Astrocyte (in vitro differentiated cells and primary cell): ENCODE results near the gene RALB. TPM values are rescaled to one million over a fixed set of nuclear protein-coding genes. Genes with fewer than 3 reads are reported as not detected.

Source experiments
- DNase-seq: peaks from one replicate; pipeline ENCODE4 v3.0.0-alpha.2; 2010; ENCODE audit warnings: low read depth
- FAIRE-seq: peaks from 2 replicates; lab custom pipeline; 2011; peaks lifted over from hg19 to GRCh38; lab: Jason Lieb, UNC
- H2AFZ ChIP-seq: 2 replicates; pipeline ENCODE4 v1.6.0; 2012; ENCODE audit warnings: low read depth, low read length, inconsistent platforms
- H3K27ac ChIP-seq: 2 replicates; pipeline ENCODE4 v1.5.1; 2011; ENCODE audit warnings: low read depth, low read length, inconsistent platforms
- H3K27me3 ChIP-seq: 2 replicates; pipeline ENCODE4 v1.6.0; 2011; ENCODE audit warnings: low read length, inconsistent platforms; ENCODE audit not compliant: insufficient read depth
- H3K36me3 ChIP-seq: 2 replicates; pipeline ENCODE4 v1.5.1; 2011; ENCODE audit warnings: low read length, inconsistent platforms; ENCODE audit not compliant: insufficient read depth
- H3K4me1 ChIP-seq: 2 replicates; pipeline ENCODE4 v1.5.1; 2011; ENCODE audit warnings: low read length, inconsistent platforms; ENCODE audit not compliant: insufficient read depth
- H3K4me2 ChIP-seq: 2 replicates; pipeline ENCODE4 v1.6.0; 2012; ENCODE audit warnings: low read length, inconsistent platforms
- H3K4me3 ChIP-seq: 2 replicates; pipeline ENCODE4 v1.5.1; 2011; ENCODE audit warnings: low read depth, mild to moderate bottlenecking, low read length, inconsistent platforms; ENCODE audit not compliant: insufficient read depth
- H3K79me2 ChIP-seq: 2 replicates; pipeline ENCODE4 v1.6.0; 2012; ENCODE audit warnings: mild to moderate bottlenecking, low read length, inconsistent platforms; ENCODE audit not compliant: insufficient read depth
- H3K9ac ChIP-seq: 2 replicates; pipeline ENCODE4 v1.6.0; 2012; ENCODE audit warnings: mild to moderate bottlenecking, low read length, inconsistent platforms
- H3K9me3 ChIP-seq: 2 replicates; pipeline ENCODE4 v1.5.1; 2012; ENCODE audit warnings: low read depth, mild to moderate bottlenecking, low read length, inconsistent platforms; ENCODE audit not compliant: insufficient read depth
- H4K20me1 ChIP-seq: 2 replicates; pipeline ENCODE4 v1.6.0; 2012; ENCODE audit warnings: low read length, inconsistent platforms; ENCODE audit not compliant: insufficient read depth
- H3K27ac Mint-ChIP-seq: one replicate; pipeline ENCODE4 v1.8.0; 2021; ENCODE audit warnings: mild to moderate bottlenecking, mixed read lengths; ENCODE audit not compliant: unreplicated experiment
- H3K27me3 Mint-ChIP-seq: one replicate; pipeline ENCODE4 v1.8.0; 2021; ENCODE audit warnings: low read depth, mixed read lengths; ENCODE audit not compliant: unreplicated experiment
- H3K36me3 Mint-ChIP-seq: one replicate; pipeline ENCODE4 v1.8.0; 2021; ENCODE audit warnings: low read depth, mixed read lengths; ENCODE audit not compliant: unreplicated experiment
- H3K4me1 Mint-ChIP-seq: one replicate; pipeline ENCODE4 v1.8.0; 2021; ENCODE audit warnings: low read depth, mixed read lengths; ENCODE audit not compliant: unreplicated experiment
- H3K4me3 Mint-ChIP-seq: one replicate; pipeline ENCODE4 v1.8.0; 2021; ENCODE audit warnings: mild to moderate bottlenecking, moderate library complexity, mixed read lengths; ENCODE audit not compliant: unreplicated experiment
- H3K9me3 Mint-ChIP-seq: one replicate; pipeline ENCODE4 v1.8.0; 2021; ENCODE audit warnings: mild to moderate bottlenecking, mixed read lengths; ENCODE audit not compliant: unreplicated experiment
- EZH2 ChIP-seq: IDR thresholded peaks from 2 replicates; pipeline ENCODE4 v1.6.1; 2012; ENCODE audit warnings: mild to moderate bottlenecking, low read length, inconsistent platforms; ENCODE audit not compliant: insufficient read depth
- total RNA-seq: library from RNA; stranded (reverse); gene quantifications from 2 replicates; pipeline ENCODE4 v1.2.1, GENCODE V29; 2021
- TF ChIP-seq, protein P1 (sequence below): IDR thresholded peaks from 2 replicates; pipeline ENCODE4 v1.5.1; 2011; ENCODE audit warnings: low read depth, mild to moderate bottlenecking, inconsistent platforms, low read length, moderate library complexity; ENCODE audit not compliant: insufficient read depth

The RALB gene
- total RNA-seq, 1 donor from 2014 or later = 44.5 TPM

GRCh38 chr2:120246546-120247300, 5.9 kb upstream of the RALB start:
- H3K27me3 Mint-ChIP-seq = peaks cover 32% of the 10 kb centered on the region

DNA sequence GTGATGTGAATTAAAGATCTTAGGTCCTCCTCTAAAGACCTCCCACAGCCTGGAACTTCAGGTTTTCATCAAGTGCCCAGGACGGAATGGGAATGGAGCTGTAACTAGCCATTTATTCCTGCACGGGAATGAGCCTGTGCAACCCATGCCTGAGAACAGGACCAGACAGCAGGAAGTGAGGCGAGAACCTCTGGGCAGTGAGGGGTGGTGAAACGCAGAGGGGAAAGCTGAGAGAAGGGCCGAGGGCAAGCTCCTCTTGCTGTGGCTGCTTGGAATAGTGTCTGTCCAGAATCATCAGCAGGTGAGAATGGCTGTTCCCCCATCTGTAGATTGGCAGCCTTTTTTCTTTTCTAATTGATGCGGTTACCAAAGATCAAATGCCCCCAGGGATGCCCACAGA, 4.8 kb upstream of the RALB start:
- H3K27ac ChIP-seq = no peak overlapping the region
- Mint-ChIP-seq H3K4me1 (peaks cover 11% of the 10 kb centered on the region), H3K4me3 (no peak overlapping the region), H3K27me3 (peaks cover 32% of the 10 kb centered on the region), H3K9me3 (no peaks in the 10 kb centered on the region), H3K27ac (no peak overlapping the region), H3K36me3 (no peaks in the 10 kb centered on the region)
- H3K79me2 ChIP-seq = peaks cover under 1% of the 10 kb centered on the region
- no peaks in the 10 kb centered on the region for H3K36me3 ChIP-seq
- no peak for TF ChIP-seq EZH2
- TF ChIP-seq, protein P1, sequence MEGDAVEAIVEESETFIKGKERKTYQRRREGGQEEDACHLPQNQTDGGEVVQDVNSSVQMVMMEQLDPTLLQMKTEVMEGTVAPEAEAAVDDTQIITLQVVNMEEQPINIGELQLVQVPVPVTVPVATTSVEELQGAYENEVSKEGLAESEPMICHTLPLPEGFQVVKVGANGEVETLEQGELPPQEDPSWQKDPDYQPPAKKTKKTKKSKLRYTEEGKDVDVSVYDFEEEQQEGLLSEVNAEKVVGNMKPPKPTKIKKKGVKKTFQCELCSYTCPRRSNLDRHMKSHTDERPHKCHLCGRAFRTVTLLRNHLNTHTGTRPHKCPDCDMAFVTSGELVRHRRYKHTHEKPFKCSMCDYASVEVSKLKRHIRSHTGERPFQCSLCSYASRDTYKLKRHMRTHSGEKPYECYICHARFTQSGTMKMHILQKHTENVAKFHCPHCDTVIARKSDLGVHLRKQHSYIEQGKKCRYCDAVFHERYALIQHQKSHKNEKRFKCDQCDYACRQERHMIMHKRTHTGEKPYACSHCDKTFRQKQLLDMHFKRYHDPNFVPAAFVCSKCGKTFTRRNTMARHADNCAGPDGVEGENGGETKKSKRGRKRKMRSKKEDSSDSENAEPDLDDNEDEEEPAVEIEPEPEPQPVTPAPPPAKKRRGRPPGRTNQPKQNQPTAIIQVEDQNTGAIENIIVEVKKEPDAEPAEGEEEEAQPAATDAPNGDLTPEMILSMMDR = no peak
- no peaks in the 10 kb centered on the region for H3K9me3 ChIP-seq
- no peak overlapping the region for H3K4me3 ChIP-seq
- peaks cover 3% of the 10 kb centered on the region for H3K27me3 ChIP-seq
- peaks cover 9% of the 10 kb centered on the region for H3K4me1 ChIP-seq
- no peak overlapping the region for H3K4me2 ChIP-seq
- no peak for DNase-seq
- FAIRE-seq = no peak
- no peaks in the 10 kb centered on the region for H4K20me1 ChIP-seq
- H3K9ac ChIP-seq = no peak overlapping the region
- no peak overlapping the region for H2AFZ ChIP-seq

More at GRCh38 chr2:120246546-120247300, 5.9 kb upstream of the RALB start:
- no peak overlapping the region for H3K27ac ChIP-seq
- Mint-ChIP-seq H3K36me3 (no peaks in the 10 kb centered on the region), H3K4me1 (peaks cover 11% of the 10 kb centered on the region), H3K27ac (no peak overlapping the region), H3K4me3 (no peak overlapping the region), H3K9me3 (no peaks in the 10 kb centered on the region)
- no peaks in the 10 kb centered on the region for H3K9me3 ChIP-seq
- TF ChIP-seq, protein P1 = no peak
- no peak for TF ChIP-seq EZH2
- no peak for DNase-seq
- no peak overlapping the region for H3K4me3 ChIP-seq
- H3K27me3 ChIP-seq = peaks cover 3% of the 10 kb centered on the region
- no peaks in the 10 kb centered on the region for H3K36me3 ChIP-seq
- no peaks in the 10 kb centered on the region for H3K79me2 ChIP-seq
- H4K20me1 ChIP-seq = no peaks in the 10 kb centered on the region
- H3K4me1 ChIP-seq = peaks cover 6% of the 10 kb centered on the region
- no peak overlapping the region for H2AFZ ChIP-seq
- FAIRE-seq = no peak
- H3K4me2 ChIP-seq = no peak overlapping the region
- H3K9ac ChIP-seq = no peak overlapping the region

DNA sequence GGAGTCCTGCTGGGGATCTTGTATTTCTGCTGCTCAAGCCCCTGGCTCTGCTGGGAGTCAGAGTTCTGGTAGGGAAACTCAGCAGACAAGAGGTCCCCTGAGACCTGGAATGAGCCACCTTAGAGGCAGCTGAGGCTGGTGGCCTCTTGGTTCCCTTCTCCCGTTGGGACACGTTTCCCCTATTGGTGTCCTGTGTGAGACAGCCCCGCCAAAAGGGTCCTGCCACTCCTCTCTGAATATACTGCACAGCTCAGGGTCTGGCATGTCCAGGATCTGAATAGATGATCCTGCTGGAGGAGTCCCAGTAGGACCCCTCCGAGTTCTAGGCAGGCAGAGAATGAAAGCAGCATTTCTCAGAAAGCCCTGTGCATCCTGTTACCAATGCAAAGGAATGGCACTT, 2.0 kb upstream of the RALB start:
- FAIRE-seq (no peak), DNase-seq (no peak)
- peaks cover 30% of the 10 kb centered on the region for H3K27me3 Mint-ChIP-seq
- TF ChIP-seq, protein P1 = no peak
- no peak for TF ChIP-seq EZH2
- H3K27ac Mint-ChIP-seq = no peak overlapping the region
- Histone ChIP-seq H3K9me3 (no peaks in the 10 kb centered on the region), H3K4me3 (no peak overlapping the region), H3K79me2 (peaks cover 28% of the 10 kb centered on the region), H3K36me3 (no peaks in the 10 kb centered on the region), H3K4me2 (no peak overlapping the region), H3K27ac (no peak overlapping the region), H2AFZ (no peak overlapping the region), H3K27me3 (peaks cover 3% of the 10 kb centered on the region), H3K4me1 (peaks cover 12% of the 10 kb centered on the region), H4K20me1 (peaks cover 25% of the 10 kb centered on the region), H3K9ac (no peak overlapping the region)
- peaks cover 15% of the 10 kb centered on the region for H3K4me1 Mint-ChIP-seq
- no peaks in the 10 kb centered on the region for H3K9me3 Mint-ChIP-seq
- H3K36me3 Mint-ChIP-seq = no peaks in the 10 kb centered on the region
- H3K4me3 Mint-ChIP-seq = no peak overlapping the region
